G401 (cell line): Measurements from ENCODE around the gene GEMIN5. TPM values are rescaled to one million over a fixed set of nuclear protein-coding genes. Genes with fewer than 3 reads are reported as not detected.
"Not testable (repeated sequence)": the region's sequence is repeated elsewhere in the genome, so short reads cannot be mapped to it uniquely, and the experiment has no call there.

Source experiments
- DNase-seq: peaks from one replicate; pipeline ENCODE4 v3.0.0-alpha.2; 2015; ENCODE audit warnings: low spot score
- in situ Hi-C: cut with HindIII; loops from 2 replicates; pipeline ENCODE4 v1.10.0; 2016; ENCODE audit warnings: low sequenced_read_pairs, mixed read lengths
- total RNA-seq: library from RNA; depleted of rRNA; stranded (reverse); fragments of >200 nt; shearing (Covaris generic); gene quantifications from 2 replicates; pipeline ENCODE4 v1.2.3, GENCODE V29; 2014; rRNA removed

The GEMIN5 gene, protein sequence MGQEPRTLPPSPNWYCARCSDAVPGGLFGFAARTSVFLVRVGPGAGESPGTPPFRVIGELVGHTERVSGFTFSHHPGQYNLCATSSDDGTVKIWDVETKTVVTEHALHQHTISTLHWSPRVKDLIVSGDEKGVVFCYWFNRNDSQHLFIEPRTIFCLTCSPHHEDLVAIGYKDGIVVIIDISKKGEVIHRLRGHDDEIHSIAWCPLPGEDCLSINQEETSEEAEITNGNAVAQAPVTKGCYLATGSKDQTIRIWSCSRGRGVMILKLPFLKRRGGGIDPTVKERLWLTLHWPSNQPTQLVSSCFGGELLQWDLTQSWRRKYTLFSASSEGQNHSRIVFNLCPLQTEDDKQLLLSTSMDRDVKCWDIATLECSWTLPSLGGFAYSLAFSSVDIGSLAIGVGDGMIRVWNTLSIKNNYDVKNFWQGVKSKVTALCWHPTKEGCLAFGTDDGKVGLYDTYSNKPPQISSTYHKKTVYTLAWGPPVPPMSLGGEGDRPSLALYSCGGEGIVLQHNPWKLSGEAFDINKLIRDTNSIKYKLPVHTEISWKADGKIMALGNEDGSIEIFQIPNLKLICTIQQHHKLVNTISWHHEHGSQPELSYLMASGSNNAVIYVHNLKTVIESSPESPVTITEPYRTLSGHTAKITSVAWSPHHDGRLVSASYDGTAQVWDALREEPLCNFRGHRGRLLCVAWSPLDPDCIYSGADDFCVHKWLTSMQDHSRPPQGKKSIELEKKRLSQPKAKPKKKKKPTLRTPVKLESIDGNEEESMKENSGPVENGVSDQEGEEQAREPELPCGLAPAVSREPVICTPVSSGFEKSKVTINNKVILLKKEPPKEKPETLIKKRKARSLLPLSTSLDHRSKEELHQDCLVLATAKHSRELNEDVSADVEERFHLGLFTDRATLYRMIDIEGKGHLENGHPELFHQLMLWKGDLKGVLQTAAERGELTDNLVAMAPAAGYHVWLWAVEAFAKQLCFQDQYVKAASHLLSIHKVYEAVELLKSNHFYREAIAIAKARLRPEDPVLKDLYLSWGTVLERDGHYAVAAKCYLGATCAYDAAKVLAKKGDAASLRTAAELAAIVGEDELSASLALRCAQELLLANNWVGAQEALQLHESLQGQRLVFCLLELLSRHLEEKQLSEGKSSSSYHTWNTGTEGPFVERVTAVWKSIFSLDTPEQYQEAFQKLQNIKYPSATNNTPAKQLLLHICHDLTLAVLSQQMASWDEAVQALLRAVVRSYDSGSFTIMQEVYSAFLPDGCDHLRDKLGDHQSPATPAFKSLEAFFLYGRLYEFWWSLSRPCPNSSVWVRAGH (N-terminal part only)
- total RNA-seq: 30.5 and 45.0 TPM in 2 replicates

DNA sequence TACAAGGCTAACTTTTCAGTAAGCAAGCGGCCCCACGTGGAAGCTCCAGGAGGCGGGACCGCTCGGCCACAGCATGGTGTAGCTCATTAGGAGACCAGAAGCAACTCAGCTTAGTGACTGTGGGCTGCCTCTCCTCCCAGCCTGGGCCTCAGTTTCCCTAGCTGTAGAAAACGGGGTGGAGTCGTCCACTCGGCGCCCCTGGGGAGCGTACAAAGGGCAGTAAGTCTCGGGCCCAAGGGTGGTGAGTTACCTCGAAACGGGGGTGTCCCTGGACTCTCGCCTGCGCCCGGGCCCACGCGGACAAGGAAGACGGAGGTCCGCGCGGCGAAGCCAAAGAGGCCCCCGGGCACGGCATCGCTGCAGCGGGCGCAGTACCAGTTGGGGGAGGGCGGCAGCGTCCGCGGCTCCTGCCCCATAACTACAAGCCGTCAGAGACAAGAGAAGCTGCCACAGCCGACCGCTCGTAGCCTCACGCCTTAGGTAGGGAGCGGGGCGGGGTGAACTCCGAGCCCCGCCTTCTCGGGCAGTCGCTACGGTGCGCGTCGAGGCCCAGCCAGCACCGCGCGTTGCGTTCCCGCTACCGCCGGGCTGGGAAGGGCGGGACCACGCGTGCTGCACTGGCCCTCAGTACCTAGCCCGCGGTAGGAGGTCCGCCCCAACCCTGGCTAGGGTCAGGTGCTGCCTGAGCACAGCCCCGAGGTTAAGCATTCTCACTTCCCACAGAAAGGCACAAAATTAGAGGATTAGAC is at the start of gene GEMIN5:
Gene GEMIN5, minus strand, starts transcription at position 494 of the 749 bp plus-strand sequence. Its CDS starts 78 bp downstream, at position 416.
- peak; percentile 84 for DNase-seq
- in situ Hi-C loops: no loop called here

GRCh38 chr5:154986151-154986550 is 48.1 kb upstream of the GEMIN5 start:
- DNase-seq: no peak
- in situ Hi-C loops: no loop called here

DNA sequence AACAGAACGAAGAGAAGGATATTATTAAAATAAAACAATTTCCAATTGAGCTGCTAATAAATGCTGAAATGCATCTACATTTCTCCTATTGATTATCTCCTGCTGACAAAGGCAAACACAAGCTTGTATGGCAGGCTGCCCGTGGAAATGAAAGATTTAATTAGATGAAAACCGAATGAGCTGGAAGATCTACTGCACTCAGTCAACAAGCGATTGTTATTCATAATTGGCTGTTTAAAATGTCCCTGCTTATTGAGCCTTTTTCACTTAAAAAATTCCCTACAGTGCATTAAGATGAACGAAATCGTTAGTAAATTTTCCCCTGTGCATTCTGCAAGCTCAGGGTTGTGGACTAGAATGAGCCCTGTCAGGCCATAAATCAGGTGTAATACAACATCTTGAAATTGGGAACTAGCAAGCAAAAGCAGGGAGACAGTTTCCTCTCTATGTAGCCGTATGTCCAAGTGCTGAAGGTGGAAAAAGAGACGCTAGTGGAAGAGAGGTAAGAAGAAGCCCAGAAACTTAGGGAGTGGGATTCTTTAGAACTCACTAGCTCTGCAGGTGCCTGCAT is 47.0 kb upstream of the GEMIN5 start:
- in situ Hi-C loops: no loop called here
- DNase-seq: no peak

- in situ Hi-C loops, DNase-seq: not testable (repeated sequence)
Measured at GRCh38 chr5:154978294-154978693, 40.3 kb upstream of the GEMIN5 start.

DNA sequence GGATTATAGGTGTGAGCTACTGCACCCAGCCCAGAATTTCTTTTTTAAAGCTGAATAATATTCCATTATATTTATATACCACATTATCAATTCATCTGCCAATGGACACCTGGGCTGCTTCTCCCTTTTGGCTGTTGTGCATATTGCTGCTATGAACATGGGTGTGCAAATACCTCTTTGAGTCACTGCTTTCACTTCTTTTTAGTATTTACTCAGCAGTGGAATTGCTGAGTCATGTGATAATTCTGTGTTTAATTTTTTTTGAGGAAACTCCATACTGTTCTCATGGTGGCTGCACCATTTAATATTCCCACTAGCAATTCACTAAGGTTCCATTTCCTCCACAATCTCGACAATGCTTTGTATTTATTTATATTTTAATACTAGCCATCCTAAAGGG is 39.4 kb upstream of the GEMIN5 start:
- in situ Hi-C loops: no loop called here
- no peak for DNase-seq

- DNase-seq, in situ Hi-C loops: not testable (repeated sequence)
Measured at GRCh38 chr5:154976082-154976481, 38.1 kb upstream of the GEMIN5 start.

GRCh38 chr5:154972476-154973080 is 34.6 kb upstream of the GEMIN5 start:
- in situ Hi-C loops: no loop called here
- peak; percentile 29 for DNase-seq

DNA sequence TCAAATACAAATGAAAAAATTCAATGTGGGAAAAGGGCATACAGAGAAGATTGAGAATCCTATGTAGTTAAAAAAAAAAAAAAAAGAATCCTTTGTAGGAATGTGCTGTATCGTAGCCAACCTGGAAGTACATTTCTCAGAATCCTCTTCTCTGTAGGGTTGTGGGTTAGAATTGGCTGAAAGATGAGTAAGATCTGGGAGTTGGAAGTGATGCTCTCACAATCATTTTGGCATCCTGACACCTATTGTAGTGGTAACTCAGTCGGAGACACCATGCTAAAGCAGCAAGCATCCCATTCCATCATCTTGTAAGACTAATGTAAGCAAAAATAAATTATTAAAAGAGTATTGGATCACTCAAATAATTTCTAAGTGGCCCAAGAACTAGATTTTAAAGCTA is 33.5 kb upstream of the GEMIN5 start:
- in situ Hi-C loops: no loop called here
- DNase-seq: no peak

- in situ Hi-C loops: no loop called here
- no peak for DNase-seq
Measured at GRCh38 chr5:154970759-154971158, 32.7 kb upstream of the GEMIN5 start.

GRCh38 chr5:154968953-154969352 is 30.9 kb upstream of the GEMIN5 start:
- in situ Hi-C loops: no loop called here
- DNase-seq: no peak

GRCh38 chr5:154967421-154968024 is 29.5 kb upstream of the GEMIN5 start:
- in situ Hi-C loops: no loop called here
- peak; percentile 6 for DNase-seq

GRCh38 chr5:154966874-154967273 is 28.9 kb upstream of the GEMIN5 start:
- in situ Hi-C loops: no loop called here
- DNase-seq: no peak

DNA sequence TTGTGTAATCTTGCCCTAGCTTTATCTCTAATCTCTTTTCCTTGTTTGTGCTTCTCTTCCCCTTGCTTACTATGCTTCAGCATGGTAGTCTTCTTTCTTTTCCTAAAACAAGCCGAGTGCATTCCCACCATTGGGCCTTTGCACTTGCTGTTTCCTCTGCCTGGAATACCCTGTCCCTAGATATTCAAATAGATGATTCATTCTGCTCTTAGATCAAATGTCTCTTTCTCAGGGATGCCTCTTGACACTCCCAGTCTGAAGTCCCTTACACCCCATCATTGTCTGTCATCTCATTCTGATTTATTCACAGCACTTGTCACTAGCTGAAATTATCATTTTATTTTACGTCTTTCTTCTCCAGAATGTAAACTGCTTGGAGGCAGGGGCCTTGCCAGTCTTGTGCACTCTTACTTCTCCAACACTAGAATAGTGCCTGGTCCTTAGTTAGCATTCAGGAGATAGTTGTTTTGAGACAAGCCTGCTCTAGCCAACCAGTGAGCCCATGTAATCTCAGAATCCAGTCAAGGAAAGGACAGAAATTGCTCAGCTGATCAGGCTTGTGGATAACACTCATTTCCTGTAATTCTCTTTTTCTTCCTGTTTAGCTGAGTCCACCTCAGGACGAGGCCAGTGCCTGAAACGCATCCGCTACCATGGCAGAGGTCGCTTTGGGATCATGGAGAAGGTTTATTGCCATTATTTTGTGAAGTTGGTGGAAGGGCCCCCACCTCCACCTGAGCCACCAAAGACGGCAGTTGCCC is 28.2 kb upstream of the GEMIN5 start:
- no peak for DNase-seq
- in situ Hi-C loops: no loop called here

DNA sequence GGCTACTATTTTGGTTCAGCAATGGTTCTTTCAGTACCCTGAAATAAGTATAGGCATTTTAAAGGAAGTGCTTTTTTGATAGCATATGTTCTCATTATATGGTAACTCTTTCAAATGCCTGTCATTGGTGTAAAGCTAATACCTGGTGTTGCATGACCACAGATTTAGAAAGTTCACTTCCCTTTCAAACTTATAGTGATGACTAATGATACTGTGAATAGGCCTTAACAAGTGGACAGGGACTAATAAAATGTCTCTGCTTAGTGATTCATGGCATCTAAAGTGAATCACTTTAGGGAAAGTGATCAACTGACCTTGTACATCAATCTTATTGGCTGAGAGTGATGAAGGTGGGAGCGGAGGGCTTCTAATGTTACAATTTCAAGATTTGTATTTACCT is 24.5 kb upstream of the GEMIN5 start:
- in situ Hi-C loops: no loop called here
- no peak for DNase-seq

DNA sequence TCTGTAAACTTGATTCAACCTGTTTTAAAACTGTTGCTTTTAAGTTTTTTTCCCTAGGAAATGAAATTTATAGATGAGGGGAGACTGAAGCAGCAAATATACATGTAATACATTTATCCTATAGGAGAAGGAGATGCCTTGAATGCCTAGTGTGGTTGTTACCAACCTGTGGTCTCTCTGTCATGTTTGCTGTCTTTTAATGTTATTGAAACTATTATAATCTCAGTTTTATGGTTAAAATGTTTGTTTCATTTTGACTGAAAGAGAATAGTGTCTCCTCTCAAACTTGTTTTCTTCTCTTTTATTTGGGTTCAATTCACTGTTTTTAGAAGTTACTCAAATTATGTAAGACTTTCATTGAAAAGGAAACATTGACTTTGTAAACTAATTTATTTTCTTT is 18.7 kb upstream of the GEMIN5 start:
- no peak for DNase-seq
- in situ Hi-C loops: no loop called here

- in situ Hi-C loops: no loop called here
- no peak for DNase-seq
Measured at GRCh38 chr5:154949781-154950180, 11.8 kb upstream of the GEMIN5 start.

DNA sequence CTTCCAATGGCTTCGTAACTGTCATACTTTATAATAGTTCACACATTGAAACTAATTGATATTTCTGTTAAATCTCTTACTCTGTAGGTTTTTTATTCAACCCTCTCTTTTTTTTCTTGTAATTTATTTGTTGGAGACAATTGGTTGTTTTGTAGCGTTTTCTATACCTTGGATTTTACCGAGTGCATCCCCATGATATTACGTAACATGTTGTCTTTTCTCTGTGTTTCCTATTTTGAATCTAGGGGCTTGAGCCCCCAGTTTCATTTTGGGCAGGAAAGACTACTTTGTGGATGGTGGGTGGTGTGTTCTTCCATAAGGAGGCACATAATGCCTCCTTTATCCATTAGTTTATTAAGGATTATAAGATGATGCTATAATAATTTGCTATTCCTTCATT is 10.3 kb upstream of the GEMIN5 start:
- in situ Hi-C loops: no loop called here
- DNase-seq: no peak
